ENCODE results near the gene KLRB1.
"Not testable (repeated sequence)": the region's sequence is repeated elsewhere in the genome, so short reads cannot be mapped to it uniquely, and the experiment has no call there.

DNA sequence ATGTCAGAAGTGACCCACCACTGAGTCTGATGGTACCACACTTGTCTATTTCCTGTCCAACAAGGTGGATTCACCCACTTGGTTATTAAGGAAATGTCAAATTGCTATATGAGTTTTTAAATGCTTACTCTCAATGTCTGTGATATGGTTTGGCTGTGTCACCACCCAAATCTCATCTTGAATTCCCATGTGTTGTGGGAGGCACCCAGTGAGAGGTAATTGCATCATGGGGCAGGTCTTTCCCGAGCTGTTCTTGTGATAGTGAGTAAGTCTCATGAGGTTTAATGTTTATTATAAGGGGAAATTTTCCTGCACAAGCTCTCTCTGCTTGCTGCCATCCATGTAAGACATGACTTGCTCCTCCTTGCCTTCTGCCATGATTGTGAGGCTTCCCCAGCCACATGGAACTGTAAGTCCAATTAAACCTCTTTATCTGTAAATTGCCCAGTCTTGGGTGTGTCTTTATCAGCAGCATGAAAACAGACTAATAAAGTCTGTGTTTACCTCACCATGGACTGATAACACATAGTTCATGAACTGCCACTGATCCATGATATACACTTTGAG lies 37.4 kb upstream of the KLRB1 start:
- TF ChIP-seq, protein P1, sequence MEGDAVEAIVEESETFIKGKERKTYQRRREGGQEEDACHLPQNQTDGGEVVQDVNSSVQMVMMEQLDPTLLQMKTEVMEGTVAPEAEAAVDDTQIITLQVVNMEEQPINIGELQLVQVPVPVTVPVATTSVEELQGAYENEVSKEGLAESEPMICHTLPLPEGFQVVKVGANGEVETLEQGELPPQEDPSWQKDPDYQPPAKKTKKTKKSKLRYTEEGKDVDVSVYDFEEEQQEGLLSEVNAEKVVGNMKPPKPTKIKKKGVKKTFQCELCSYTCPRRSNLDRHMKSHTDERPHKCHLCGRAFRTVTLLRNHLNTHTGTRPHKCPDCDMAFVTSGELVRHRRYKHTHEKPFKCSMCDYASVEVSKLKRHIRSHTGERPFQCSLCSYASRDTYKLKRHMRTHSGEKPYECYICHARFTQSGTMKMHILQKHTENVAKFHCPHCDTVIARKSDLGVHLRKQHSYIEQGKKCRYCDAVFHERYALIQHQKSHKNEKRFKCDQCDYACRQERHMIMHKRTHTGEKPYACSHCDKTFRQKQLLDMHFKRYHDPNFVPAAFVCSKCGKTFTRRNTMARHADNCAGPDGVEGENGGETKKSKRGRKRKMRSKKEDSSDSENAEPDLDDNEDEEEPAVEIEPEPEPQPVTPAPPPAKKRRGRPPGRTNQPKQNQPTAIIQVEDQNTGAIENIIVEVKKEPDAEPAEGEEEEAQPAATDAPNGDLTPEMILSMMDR (IDR thresholded peaks at IDR 0.05; ENCODE audit: low read depth, low read length, poor library complexity, severe bottlenecking) = not testable (repeated sequence)
- TF ChIP-seq EZH2phosphoT487 (IDR thresholded peaks at IDR 0.05; ENCODE audit: borderline replicate concordance, low read length) = not testable (repeated sequence)

Data from DOHH2 (cell line).